Fibroblast of skin of left biceps (primary cell): ENCODE data around the gene BCDIN3D.

Experiments
- DNase-seq, 2 experiments: peaks; one replicate each; pipeline ENCODE4 v3.0.0-alpha.2; 2013; ENCODE audit warnings: low read depth in 2 of 2

The BCDIN3D gene

DNA sequence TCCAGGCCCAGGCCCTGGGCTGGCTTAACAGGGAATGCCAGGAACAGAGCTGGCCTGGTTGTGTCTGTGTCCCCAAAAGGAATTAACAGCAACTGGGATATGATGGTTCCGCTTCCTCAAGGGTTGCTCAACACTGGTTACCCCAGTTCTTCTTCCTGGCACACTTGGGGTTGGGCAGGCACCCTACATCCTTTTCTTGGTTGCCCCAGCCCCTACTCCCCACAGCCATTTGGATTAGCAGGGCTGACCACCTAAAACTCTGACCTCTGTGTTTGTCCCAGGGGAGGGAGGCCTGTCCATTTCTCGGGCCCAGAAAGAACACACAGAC, 45.5 kb downstream of the BCDIN3D start:
- DNase-seq = no peak

- DNase-seq = no peak
Observed at GRCh38 chr12:49796606-49797448, 46.1 kb downstream of the BCDIN3D start.

GRCh38 chr12:49796155-49796554, 46.8 kb downstream of the BCDIN3D start:
- DNase-seq = no peak

GRCh38 chr12:49795654-49796105, 47.2 kb downstream of the BCDIN3D start:
- DNase-seq = no peak

- DNase-seq = no peak
Observed at GRCh38 chr12:49794811-49795653, 47.9 kb downstream of the BCDIN3D start.

GRCh38 chr12:49794021-49794420, 48.9 kb downstream of the BCDIN3D start:
- DNase-seq = no peak

DNA sequence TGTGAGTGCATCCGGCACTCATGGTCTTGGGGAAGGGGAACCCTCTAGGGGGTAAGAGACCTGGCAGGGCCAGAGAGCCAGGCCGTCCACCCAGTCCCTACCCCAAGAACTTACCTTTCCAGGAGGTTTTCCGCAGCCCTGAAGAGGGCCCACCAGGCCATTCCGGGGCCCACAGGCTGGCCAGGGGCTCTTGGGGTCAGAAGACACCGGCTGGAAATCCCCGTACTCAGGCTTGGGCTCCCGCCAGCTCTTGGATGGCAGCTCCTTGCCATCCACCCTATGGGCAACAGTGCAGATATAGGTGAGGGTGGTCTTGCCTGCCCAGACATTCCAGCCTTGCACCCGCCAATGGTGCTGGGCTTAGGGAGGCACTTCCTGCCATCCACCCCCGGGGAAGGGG, 49.3 kb downstream of the BCDIN3D start:
- no peak for DNase-seq

DNA sequence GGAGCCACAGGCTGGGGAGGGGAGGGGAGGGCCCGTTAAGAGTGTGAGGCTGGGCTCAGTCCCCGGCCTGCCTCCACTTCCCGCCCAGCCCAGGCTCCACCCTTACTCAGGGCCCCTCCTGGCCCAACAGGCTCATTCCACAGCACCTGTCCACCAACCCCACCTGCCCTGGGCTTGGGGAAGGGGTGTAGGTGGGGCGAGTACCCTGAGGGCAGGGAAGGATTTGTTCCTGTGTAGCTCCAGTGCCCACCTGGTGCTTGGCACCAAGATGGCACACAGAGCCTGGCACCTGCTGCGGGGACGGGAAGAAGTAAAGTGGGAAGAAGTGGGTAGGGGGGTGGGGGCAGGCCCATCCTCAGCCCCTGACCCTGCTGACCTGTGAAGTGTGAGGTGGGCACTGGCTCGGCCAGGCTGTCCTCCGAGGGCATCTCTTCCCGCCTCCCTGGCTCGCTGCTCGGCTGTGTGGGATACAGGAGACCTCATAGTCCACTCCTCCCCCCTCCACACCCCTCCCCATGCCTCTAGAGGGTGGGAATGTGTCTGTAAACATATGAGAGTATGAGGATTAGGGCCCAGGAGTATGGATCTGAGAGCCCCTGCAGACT, 49.8 kb downstream of the BCDIN3D start:
- DNase-seq = no peak

DNA sequence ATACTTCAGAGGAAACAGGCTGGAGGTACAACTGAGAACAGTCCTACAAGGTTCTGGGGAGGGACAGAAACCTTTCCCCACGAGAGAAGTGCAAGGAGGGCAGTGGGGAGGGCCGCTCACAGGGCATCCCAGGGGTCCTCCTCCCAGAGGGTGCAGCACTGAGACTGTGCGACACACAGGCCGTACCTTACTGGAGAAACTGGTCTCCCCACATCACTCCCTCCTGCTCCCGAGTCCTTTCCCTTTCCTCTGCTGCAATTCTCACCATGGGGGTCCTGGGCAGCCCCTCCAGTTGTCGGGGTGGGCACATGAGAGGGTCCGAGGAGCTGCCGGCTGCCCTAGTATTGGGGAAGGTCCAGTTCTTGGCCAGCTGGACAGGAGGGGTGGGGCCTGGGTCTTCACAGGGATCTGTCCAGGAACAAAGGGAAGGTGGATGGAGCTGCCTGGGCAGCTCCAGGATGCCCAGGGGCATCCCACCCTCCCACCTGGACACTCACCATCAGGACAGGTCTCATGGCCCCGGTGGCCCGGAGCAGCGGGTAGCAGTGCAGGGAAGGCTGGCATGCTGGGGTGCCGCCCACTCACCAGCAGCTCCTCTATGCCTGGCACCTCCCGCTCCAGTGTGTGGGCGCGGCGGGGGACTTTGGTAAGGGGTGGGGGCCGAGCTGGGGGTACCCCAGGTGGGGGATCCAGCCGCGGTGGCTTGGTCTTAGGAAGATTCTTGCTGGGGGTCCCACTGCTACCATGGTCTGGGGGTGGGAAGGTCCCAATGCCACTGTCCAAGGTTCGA, 50.5 kb downstream of the BCDIN3D start:
- DNase-seq = no peak

GRCh38 chr12:49791700-49792099, 51.2 kb downstream of the BCDIN3D start:
- DNase-seq = no peak

DNA sequence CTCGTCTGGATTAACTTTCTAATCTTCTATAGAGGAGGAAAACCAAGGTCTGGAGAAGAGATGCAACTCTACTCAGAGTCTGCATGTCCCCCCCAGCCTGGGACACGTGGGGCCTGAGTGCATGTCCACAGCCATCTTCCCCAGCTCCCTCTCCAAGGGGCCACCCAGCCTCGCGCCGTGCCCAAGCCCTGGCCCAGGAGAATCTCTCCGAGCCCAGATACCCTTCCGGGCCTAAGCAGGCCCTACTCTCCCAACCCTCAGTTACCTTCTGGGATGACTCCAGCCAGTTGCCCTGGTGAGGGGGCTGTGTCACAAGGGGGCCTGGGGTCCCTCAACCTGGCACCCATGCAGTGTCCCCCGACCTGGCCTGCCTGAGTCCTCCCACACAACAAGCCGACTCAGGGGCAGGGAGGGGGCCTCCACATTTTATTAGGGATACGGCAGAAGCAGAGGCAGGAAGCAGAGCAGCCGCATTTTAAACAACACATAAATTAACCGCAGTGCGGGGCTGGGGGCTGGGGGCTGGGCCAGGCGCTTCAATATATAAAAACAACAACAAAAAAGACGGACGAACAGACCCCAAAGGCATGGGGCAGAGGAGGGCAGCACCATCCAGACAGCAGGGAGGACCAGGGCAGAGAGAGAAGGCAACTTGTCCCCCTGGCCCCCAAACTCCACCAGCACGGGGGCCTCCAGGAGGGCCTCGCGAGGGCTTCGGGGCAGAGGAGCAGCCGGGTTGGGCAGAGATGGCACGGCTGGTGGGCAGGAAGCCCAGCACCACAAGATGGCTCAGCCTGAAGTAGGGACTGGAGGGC, 52.0 kb downstream of the BCDIN3D start:
- no peak for DNase-seq

GRCh38 chr12:49789992-49790391, 52.9 kb downstream of the BCDIN3D start:
- no peak for DNase-seq

- no peak for DNase-seq
Observed at GRCh38 chr12:49787672-49788071, 55.2 kb downstream of the BCDIN3D start.
